Kidney tubule cell (primary cell): Measurements from ENCODE around the gene PARD3.
A peak's percentile ranks its signal among the peaks of the same experiment; 100 is the strongest.

Experiments used
- DNase-seq: peaks from one replicate; pipeline ENCODE4 v3.0.0-alpha.2; 2018; ENCODE audit warnings: low spot score

PARD3 gene

GRCh38 chr10:34492081-34492480 lies 323.0 kb downstream of the PARD3 start:
- no peak for DNase-seq

- DNase-seq: no peak
Measured at GRCh38 chr10:34491678-34492077, 323.4 kb downstream of the PARD3 start.

GRCh38 chr10:34489973-34490745 lies 324.9 kb downstream of the PARD3 start:
- DNase-seq: peak; percentile 71

- DNase-seq: no peak
Measured at GRCh38 chr10:34489411-34489810, 325.7 kb downstream of the PARD3 start.

- no peak for DNase-seq
Measured at GRCh38 chr10:34488476-34489130, 326.5 kb downstream of the PARD3 start.

GRCh38 chr10:34486008-34486407 lies 329.1 kb downstream of the PARD3 start:
- no peak for DNase-seq

GRCh38 chr10:34484164-34484563 lies 330.9 kb downstream of the PARD3 start:
- DNase-seq: no peak

GRCh38 chr10:34480345-34480744 lies 334.8 kb downstream of the PARD3 start:
- no peak for DNase-seq

- DNase-seq: no peak
Measured at GRCh38 chr10:34479520-34480179, 335.4 kb downstream of the PARD3 start.

- DNase-seq: no peak
Measured at GRCh38 chr10:34477249-34477648, 337.8 kb downstream of the PARD3 start.

- no peak for DNase-seq
Measured at GRCh38 chr10:34476608-34477007, 338.5 kb downstream of the PARD3 start.

GRCh38 chr10:34475786-34476185 lies 339.3 kb downstream of the PARD3 start:
- no peak for DNase-seq

GRCh38 chr10:34475274-34475646 lies 339.8 kb downstream of the PARD3 start:
- DNase-seq: no peak

- DNase-seq: no peak
Measured at GRCh38 chr10:34474555-34475273, 340.4 kb downstream of the PARD3 start.

GRCh38 chr10:34474009-34474376 lies 341.1 kb downstream of the PARD3 start:
- peak; percentile 33 for DNase-seq

GRCh38 chr10:34473174-34474008 lies 341.7 kb downstream of the PARD3 start:
- no peak for DNase-seq

- no peak for DNase-seq
Measured at GRCh38 chr10:34470307-34470706, 344.8 kb downstream of the PARD3 start.

GRCh38 chr10:34469446-34469845 lies 345.6 kb downstream of the PARD3 start:
- DNase-seq: no peak

- no peak for DNase-seq
Measured at GRCh38 chr10:34467902-34468301, 347.2 kb downstream of the PARD3 start.

- DNase-seq: no peak
Measured at GRCh38 chr10:34467364-34467763, 347.7 kb downstream of the PARD3 start.

- DNase-seq: no peak
Measured at GRCh38 chr10:34465678-34466077, 349.4 kb downstream of the PARD3 start.

GRCh38 chr10:34464591-34464990 lies 350.5 kb downstream of the PARD3 start:
- no peak for DNase-seq
